ENCODE measurements around the gene FOXL2NB.

- TF ChIP-seq CTCF (IDR thresholded peaks at IDR 0.05; ENCODE audit: poor library complexity, severe bottlenecking) (no peak), EP300 (conservative IDR thresholded peaks at IDR 0.05; ENCODE audit: poor library complexity, severe bottlenecking) (no peak), EZH2 (IDR thresholded peaks at IDR 0.05; ENCODE audit: borderline replicate concordance, insufficient read depth, low read length, poor library complexity, severe bottlenecking) (no peak), POLR2AphosphoS5 (IDR thresholded peaks at IDR 0.05) (no peak)
Measured at GRCh38 chr3:138964264-138964663, 17.2 kb downstream of the FOXL2NB start.

Data from neural cell (in vitro differentiated cells).